Measurements from ENCODE around the gene CILP2. TPM values are rescaled to one million over a fixed set of nuclear protein-coding genes. Genes with fewer than 3 reads are reported as not detected.

Gene CILP2
- total RNA-seq (2011; cell fraction: chromatin; rRNA removed; ENCODE audit: low replicate concordance): 0.09 and 0.56 TPM in 2 replicates
- 0.53 and 0.67 TPM in 2 replicates for total RNA-seq (2011; cell fraction: nucleolus; rRNA removed)
- 0.29 and 0.46 TPM in 2 replicates for total RNA-seq (2011; cell fraction: nucleoplasm; rRNA removed)
- total RNA-seq (2014; rRNA removed): 0.23 and 0.33 TPM in 2 replicates
- total RNA-seq (2014; rRNA removed; fragmentation: Illumina TruSeq; extraction: Trizol): 0.04 TPM in 1 of 2 replicates, not detected in the other
- 0.08 and 0.11 TPM in 2 replicates for total RNA-seq (2015; rRNA removed; fragmentation: Illumina TruSeq; extraction: Trizol)
- total RNA-seq (2021): 0.29 and 0.35 TPM in 2 replicates
- 0.04 and 0.07 TPM in 2 replicates for polyA plus RNA-seq (2011; rRNA removed)
- 0.01 and 0.67 TPM in 2 replicates for polyA plus RNA-seq (2011; cell fraction: cytosol; rRNA removed)
- 0.22 and 0.77 TPM in 2 replicates for polyA plus RNA-seq (2011; cell fraction: nucleus; rRNA removed)
- 0.05 and 0.29 TPM in 2 replicates for polyA plus RNA-seq (2012)
- polyA plus RNA-seq (2014; fragmentation: Illumina TruSeq; extraction: Trizol): 0.04 TPM in 2 replicates
- polyA plus RNA-seq (2014; fragmentation: Nextera tagmentation; extraction: Ambion mirVana): not detected
- polyA plus RNA-seq (2014; rRNA removed): 0.05 and 0.31 TPM in 2 replicates
- 0.14 TPM in 1 of 2 replicates, not detected in the other for polyA minus RNA-seq (2011; rRNA and poly(A)+ RNA removed)
- polyA minus RNA-seq (2011; cell fraction: cytosol; rRNA and poly(A)+ RNA removed): not detected in 2 replicates
- 0.22 and 0.27 TPM in 2 replicates for polyA minus RNA-seq (2011; cell fraction: nucleus; rRNA and poly(A)+ RNA removed)
- Bru-seq, nascent RNA: percentile 22 among the genes with signal in this experiment
- percentile 23 among the genes with signal in this experiment for BruChase-seq, experiment 1, labeled RNA remaining after a 2-hour chase
- BruChase-seq, experiment 2, labeled RNA remaining after a 6-hour chase: percentile 23 among the genes with signal in this experiment
- long read RNA-seq, experiment 1, partial matches to known transcripts: 0 of 1 reads
- long read RNA-seq, experiment 1, other reads (novel, unspliced or antisense): 1 of 1 reads
- long read RNA-seq, experiment 2: 0 reads
- long read RNA-seq, experiment 3: 0 reads

GRCh38 chr19:19538061-19538784 is at the start of gene CILP2:
Gene CILP2, plus strand, starts transcription at chr19:19538265. Its CDS starts 85 bp downstream, at chr19:19538350.
- ChIA-PET POLR2A (no interaction called here), CTCF (ENCODE audit: low intra/inter-chr PET ratio) (no interaction called here)
- TF ChIP-seq ZBTB8A (IDR thresholded peaks at IDR 0.05; ENCODE audit: partially characterized antibody) (no peak), RFX5 (IDR thresholded peaks at IDR 0.05; ENCODE audit: low read depth, low read length) (no peak), ZBTB33 (CRISPR knock-in tag; IDR thresholded peaks at IDR 0.05) (peak; percentile 92), ZNF133 (CRISPR knock-in tag; IDR thresholded peaks at IDR 0.05) (no peak), HOXB6 (CRISPR knock-in tag; IDR thresholded peaks at IDR 0.05; ENCODE audit: borderline replicate concordance) (no peak), POLR2G (IDR thresholded peaks at IDR 0.05; ENCODE audit: low read depth, low read length) (peak; percentile 50), NCOR1 (IDR thresholded peaks at IDR 0.05) (no peak), ZFPM2 (CRISPR knock-in tag; IDR thresholded peaks at IDR 0.05) (no peak), BCLAF1 (IDR thresholded peaks at IDR 0.05; ENCODE audit: borderline replicate concordance in 1 of 2, control insufficient read depth in 1 of 2, low read depth in 2 of 2, low read length in 1 of 2) (no peak)
- Histone ChIP-seq H3K9ac (ENCODE audit: insufficient read depth in 1 of 2, low read depth in 2 of 2, low read length in 2 of 2) (no peak within 1 kb of the TSS), H3K4me3 (no peak within 1 kb of the TSS), H3K27me3 (ENCODE audit: control insufficient read depth in 2 of 2, insufficient read depth in 2 of 2, low read length in 2 of 2) (no peaks in the 10 kb centered on the region), H3K79me2 (ENCODE audit: control insufficient read depth, insufficient read depth, low read length) (no peaks in the 10 kb centered on the region), H3K27ac (ENCODE audit: extremely low read depth, low read depth, low read length) (no peak within 1 kb of the TSS), H3K9me1 (ENCODE audit: control insufficient read depth, insufficient read depth, low read length) (no peaks in the 10 kb centered on the region), H4K20me1 (replicated peaks; ENCODE audit: control insufficient read depth, insufficient read depth, low read length) (no peaks in the 10 kb centered on the region), H3K4me1 (replicated peaks in 1 of 2; ENCODE audit: control insufficient read depth in 2 of 2, insufficient read depth in 2 of 2, low read length in 2 of 2) (peaks cover 2 to 55% of the 10 kb centered on the region in 2 experiments; a peak in 2 of 5 replicates), H2AFZ (ENCODE audit: low read depth, low read length) (no peak within 1 kb of the TSS), H3K36me3 (ENCODE audit: control insufficient read depth, insufficient read depth, low read length) (no peaks in the 10 kb centered on the region), H3K4me2 (ENCODE audit: insufficient read depth, low read length) (no peak within 1 kb of the TSS), H3K9me3 (replicated peaks; ENCODE audit: control insufficient read depth, insufficient read depth, low read depth, low read length) (no peaks in the 10 kb centered on the region; the same call in 1 of the 2 replicates)
- 75% methylated on average over 21 of the region's 56 CpGs for whole genome bisulfite sequencing (ENCODE audit: insufficient coverage, low coverage, missing lambda C conversion rate)
- peak in 2 of 4 experiments; percentile 48 to 53 for DNase-seq (ENCODE audit: extremely low read depth in 1 of 4, low spot score in 3 of 4)
- FAIRE-seq: no peak
- BruUV-seq (replicated peaks): no TSS peak
- intact Hi-C loops (cut with micrococcal nuclease): no loop called here
- in situ Hi-C loops (cut with MboI): loop anchor here (25.0 kb wide), 1 partner anchor 99 kb away; the partner anchor contains the start of genes GMIP and LPAR2
- ATAC-seq: no peak

All from K562 (cell line).